ENCODE measurements around the gene PDIA5.

PDIA5 gene

DNA sequence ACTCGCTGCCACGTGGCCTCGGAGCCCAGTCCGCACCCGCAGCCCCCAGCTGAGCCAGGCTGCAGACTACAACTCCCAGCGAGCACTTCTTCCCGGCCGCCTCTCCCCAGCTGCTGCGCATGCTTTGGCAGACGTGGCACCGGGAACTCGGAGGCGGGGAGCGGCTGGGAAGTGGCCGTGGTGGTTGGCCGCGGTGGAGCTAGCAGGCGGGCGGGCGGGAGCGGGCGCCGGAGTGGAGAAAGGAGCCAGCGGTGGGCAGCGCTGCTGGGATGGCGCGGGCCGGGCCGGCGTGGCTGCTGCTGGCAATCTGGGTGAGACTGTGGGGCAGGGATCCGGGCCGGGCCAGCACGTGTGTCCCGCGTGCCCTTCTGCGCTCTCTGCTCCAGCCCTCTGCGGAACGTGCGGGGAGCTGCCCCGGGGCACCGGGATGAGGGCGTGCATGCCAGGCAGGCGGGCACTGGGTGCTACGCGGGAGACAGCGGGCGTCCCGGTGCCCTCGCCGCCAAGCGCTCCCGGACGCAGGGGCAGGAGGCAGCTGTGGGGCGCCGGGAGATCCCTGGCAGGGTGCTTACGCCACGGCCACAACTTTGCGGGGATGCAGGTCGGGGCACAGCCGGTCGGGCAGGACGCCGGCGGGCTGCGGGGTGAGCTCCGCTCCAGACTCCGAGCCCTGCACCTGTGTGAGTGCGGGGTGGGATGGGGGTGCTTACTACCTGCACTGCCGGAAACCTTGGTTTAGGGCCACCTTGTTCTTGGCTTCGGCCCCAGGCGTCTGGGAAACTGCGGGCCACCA, at the start of gene PDIA5:
PDIA5 (plus strand) TSS at position 130 of the 793 bp plus-strand sequence; CDS start at position 270, 140 bp downstream.
- DNase-seq: peak; percentile 98

GRCh38 chr3:123018683-123019082, 48.1 kb upstream of the PDIA5 start:
- no peak for DNase-seq

- no peak for DNase-seq
These were observed 47.7 kb upstream of the PDIA5 start for GRCh38 chr3:123019161-123019560.

DNA sequence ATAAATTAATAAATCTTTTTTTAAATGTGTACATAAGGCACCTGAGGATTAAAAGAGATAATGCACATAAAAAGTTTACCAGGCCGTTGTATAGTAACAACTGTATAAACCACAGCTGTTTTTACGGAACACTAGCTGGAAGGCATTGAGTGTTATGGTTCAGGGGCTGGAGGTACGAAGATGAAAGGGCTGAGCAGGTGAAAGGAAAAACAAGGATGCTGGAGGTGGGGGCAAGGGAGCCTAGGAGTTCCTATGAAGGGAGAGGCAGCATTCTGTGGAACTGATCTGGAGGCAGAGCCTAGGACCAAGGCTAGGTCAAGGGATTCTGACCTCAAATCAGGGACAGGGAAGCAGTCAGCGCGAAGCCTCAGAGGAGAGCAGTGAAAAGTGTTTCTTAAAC, 47.2 kb upstream of the PDIA5 start:
- no peak for DNase-seq

DNA sequence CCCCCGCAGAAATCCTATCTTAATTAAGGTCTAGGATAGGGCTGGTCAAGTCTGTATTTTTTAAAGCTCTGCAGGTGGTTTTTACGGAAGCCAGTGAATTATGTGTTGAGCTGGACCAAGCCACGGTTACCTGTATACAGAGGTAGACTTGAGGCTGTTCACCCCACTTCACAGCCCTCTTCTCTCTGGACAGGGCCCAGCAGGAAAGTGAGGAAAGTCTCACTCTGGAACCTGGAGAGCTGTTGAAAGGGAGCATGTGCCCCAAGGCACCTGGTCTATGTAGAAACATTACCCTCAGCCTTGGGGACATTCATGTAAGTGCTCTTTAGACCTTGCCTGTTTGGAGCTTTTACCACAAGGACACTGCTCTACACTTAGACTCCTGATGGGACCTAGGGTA, 46.1 kb upstream of the PDIA5 start:
- no peak for DNase-seq

GRCh38 chr3:123021388-123021787, 45.4 kb upstream of the PDIA5 start:
- no peak for DNase-seq

DNA sequence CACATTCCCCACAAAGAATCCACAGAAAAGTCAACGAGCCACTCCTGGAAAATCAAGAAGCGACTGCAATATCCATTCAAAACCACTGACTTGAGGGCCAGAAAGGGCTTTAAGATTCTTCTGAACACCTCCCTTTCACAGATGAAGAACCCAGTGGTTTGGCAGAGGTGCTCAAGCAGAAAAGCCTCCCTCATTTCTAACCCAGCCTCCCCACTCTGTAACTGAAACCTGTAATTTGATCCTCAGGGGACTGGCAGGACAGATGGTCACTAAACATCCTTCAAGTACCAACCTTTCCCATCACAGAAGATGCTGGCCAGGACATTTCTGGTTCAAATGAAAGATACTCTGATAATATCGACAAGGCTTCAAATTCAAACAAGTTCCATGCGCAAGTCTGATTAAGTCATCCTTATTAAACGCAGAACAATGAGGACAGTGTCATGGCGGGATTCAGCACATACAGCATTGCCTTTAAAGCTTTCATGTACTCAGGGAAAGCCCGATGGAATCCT, 44.8 kb upstream of the PDIA5 start:
- peak; percentile 50 for DNase-seq

GRCh38 chr3:123024056-123024455, 42.8 kb upstream of the PDIA5 start:
- DNase-seq: no peak

- no peak for DNase-seq
These were observed 40.9 kb upstream of the PDIA5 start for GRCh38 chr3:123025642-123026521.

- peak; percentile 61 for DNase-seq
These were observed 40.1 kb upstream of the PDIA5 start for GRCh38 chr3:123026565-123027291.

- DNase-seq: peak; percentile 84
These were observed 39.3 kb upstream of the PDIA5 start, which contains the start of gene SEMA5B for GRCh38 chr3:123027292-123028232. Gene SEMA5B (minus strand): TSS chr3:123027763. CDS start chr3:122961263, 66,500 bp downstream.

DNA sequence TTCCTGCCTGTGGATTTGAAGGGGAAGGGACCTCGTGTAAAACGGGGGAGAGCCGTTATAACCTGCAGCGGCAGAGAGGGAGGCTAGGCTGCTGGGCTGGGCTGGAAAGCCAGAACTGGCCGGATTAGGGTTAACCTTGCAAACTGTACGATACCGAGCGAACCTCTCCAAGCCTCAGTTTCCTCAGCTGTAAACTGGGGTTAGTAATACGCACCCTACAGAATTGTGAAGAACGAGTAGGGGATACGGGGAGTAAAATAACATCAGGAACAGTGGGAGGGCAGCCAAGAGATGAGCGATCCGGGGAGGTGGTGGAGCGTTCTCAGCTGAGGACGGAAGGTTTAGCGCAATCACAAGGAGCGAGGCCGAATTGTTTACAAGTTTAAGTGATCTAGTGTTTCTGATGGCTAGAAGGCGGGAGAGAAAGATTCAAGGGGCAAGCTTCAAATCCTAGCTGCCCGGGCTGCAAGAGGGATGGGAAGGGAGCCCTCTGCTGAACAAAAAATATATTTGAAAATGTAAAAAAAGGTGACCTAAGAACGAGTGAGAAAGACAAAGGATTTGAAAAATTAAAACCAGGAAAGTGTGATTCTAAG, 38.5 kb upstream of the PDIA5 start:
- peak; percentile 84 for DNase-seq

GRCh38 chr3:123031051-123031450, 35.8 kb upstream of the PDIA5 start:
- peak; percentile 51 for DNase-seq

DNA sequence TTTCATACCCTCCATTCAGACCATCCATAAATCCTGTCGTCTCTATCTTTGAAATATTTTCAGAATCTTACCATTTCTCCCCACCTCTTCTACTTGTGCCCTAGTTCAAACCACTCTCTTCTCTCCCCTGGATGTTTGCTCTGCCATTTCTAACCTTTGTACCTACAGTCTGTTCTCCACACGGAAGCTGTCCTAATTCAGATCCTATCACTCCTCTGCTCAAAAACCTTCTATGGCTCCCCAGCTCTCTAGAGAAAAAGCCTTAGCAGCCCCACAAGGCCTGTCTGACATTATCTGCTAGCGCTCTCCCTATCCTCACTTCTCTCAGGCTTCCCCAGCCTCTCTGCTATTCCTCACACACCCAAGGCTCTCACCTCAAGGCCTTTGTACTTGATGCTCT, 34.8 kb upstream of the PDIA5 start:
- no peak for DNase-seq

DNA sequence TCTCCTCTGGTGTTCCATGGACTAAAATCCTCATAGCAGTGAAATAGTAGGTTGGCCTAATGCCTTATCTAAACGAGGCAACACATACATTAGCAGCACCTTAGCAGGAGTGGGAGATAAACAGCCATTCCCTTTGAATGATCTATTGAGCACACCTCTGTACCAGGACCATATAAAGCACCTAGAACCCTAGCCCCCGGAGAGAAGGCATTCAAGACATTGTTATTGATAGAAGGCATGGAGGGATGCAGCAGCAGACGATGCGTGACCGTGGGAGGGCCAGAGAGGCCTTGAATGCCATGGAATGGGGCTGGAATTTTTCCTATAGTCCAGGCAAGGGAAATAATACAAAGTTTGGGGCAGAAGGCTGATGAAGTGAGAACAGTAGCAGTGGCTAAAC, 32.7 kb upstream of the PDIA5 start:
- no peak for DNase-seq

GRCh38 chr3:123034996-123035395, 31.8 kb upstream of the PDIA5 start:
- DNase-seq: no peak

GRCh38 chr3:123036352-123037014, 30.3 kb upstream of the PDIA5 start:
- no peak for DNase-seq

- DNase-seq: no peak
These were observed 29.8 kb upstream of the PDIA5 start for GRCh38 chr3:123037015-123037375.

DNA sequence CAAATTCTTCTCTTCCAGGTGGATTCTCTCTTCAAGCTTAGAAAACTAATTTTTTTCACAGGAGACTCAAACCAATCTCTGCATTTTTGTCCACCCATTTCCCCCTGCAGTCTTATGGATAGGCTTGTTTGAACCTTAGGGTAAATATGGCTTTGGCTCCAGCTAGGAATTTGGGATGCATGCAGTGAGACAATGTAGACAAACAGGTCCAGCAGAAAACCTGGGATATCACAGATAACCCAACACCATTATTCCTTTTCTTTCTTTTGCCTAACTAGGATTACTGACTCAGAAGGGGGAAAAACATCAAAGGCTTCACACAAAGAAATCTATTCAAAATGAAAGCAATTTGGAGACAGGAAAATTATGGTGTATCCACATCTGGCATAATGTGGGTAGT, 28.1 kb upstream of the PDIA5 start:
- peak; percentile 51 for DNase-seq

DNA sequence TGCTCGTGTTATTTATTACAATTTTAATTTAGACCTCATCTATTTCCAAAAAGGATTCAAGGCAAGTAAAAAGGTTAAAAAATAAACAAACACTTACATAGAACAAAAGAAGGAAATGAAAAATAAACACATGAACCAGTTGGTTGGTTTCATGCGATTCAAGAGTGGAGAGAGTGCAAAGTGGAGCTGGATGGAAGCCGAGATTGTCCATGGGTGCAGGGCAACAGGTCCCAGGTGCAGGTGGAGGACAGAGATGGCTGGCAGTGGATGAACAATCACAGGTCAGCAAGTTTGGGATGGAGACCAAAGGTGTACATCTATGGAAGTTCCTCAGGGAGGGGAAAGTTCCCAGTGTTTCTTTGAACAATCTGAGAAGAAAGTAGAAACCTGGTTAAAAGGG, 27.6 kb upstream of the PDIA5 start:
- peak; percentile 61 for DNase-seq

DNA sequence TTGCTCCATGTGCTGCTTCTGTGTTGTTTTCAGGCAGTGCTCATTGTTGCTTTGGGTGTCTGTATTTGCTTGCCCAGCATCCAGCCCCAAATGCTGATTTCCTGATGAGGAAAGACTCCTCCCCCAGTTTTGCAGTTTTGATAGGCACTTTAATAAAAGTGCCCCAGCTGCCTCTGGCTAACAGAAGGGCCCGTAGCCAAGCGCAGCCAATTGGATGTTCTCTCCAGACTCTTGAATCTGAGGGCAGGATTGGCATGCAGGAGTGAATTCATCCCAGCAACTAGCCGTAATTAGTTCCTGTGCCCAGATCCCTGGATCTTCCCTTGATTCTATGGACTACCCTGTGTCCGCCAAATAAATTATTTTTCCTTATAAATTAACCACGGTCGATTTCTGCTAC, 24.4 kb upstream of the PDIA5 start:
- no peak for DNase-seq

Measured in NCI-H146 (cell line).